HG03342 (cell line): ENCODE data around the gene NCKAP5L.
A peak's percentile ranks its signal among the peaks of the same experiment; 100 is the strongest.

Experiments used
- ATAC-seq: cut with Tn5 transposase; IDR thresholded peaks from one replicate; pipeline ENCODE4 v1.9.1; 2021; ENCODE audit warnings: mild to moderate bottlenecking, moderate library complexity; ENCODE audit not compliant: unreplicated experiment

Gene NCKAP5L

DNA sequence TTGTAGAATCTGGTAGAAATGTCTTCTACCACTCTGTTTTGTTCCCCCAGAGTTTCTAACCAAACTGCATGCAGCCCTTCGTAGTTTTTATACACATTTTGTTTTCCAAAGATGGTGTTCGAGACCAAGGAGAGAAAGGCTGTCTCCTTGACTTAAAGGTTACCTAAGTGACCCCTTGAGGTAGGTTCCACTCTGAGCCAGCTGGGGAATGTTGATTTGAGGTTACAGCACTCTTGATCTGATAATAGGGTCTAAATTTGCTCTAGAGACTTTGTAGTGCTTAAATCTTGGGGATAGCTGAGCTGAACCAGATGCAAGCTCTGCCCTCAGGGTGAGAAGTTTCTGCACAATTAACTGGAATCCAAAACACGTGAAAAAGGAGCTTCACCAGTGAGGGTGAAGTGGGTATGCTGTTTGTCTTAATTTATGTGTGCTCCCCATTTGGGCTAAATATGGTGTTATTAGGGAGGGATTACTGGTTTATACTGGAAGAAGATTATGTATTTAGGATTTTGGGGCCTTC, 83.8 kb downstream of the NCKAP5L start:
- ATAC-seq: no peak

DNA sequence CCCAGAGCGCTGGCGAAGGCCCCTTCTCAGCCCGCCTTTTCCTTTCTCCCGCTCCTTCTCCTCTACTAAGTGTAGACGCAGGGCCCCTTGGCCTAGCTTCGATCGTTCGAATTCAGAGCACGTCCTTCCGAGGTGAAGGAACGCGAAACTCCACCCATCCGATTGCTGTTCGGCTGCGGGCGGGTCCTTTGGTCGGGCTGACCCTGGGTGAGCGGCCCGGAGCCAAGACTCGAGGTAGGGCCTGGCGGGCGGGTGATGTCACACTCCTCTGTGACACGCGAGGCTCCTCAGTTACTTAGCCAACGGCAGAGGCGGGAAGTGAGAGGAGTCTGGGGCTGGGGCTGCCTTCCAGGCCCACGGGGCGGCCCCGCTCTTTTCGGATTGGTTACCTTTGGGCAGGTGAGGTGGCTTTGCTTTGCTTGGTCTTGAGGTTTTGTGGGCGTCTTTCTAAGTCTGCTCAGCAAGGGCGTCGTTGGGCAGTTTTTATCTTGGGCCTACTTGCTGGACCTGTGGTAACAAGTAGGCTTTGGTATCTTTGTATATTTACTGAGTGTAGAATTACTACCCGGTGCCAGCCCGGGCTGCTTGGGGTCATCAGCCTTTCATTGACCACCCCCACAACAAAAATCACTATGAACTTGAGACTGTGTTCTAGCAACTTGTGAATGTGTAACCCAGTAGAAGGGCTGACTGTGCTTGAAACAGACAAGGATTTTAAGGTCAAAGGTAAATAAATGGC, 86.2 kb downstream of the NCKAP5L start:
- ATAC-seq: peak; percentile 53
